ENCODE data around the gene C2orf81. TPM values are rescaled to one million over a fixed set of nuclear protein-coding genes. Genes with fewer than 3 reads are reported as not detected.
A peak's percentile ranks its signal among the peaks of the same experiment; 100 is the strongest.

C2orf81 gene
- total RNA-seq, 1 donor, result 0.72 TPM

DNA sequence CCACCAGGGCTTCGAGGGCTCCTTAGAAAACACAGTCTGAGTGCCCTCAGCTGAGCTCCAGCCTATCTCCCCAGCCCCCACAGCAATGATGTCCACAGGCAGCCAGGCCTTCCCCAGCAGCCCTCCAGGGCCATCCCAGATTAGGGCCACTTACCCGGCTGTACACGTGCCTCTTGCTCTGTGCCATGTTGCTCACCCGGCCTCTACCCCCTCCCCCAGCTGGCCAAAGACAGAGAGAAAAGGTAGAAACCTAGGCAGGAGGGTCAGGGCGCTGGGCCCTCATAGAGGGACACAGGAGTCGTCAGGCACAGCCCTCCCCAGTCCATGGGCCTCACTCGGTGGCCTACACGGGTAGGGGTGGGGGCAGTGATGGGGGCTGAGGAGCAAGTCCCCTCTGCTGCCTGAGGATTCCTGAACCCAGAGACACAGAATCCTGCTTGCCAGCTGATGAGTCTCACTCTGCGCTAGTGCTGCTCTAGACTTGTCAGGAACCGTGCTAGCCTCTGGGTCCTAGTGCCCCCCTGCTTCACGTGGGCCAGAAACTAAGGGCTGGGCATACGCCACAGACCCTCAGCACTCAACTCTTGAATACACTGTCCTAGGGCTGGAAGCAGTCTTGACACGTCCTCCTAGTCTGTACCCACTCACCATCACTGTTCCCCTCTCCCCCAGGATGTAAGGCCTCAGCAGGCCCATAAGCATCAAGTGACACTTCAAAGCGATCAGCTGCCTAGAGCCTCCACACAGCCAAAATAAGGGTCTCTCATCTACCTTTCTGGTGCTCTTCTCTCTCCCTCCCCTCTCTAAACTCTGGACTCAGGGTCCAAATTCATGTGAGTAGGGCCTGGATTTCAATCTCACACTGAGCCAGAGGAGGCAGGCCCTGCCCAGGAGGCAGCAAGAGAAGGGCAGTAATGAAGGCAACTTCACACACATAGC, 41.3 kb downstream of the C2orf81 start, which contains the start of gene DCTN1:
TSS of gene DCTN1 (minus strand) at position 461 of the 939 bp plus-strand sequence. CDS start at position 187, 274 bp downstream.
- Histone ChIP-seq H2AFZ (ENCODE audit: low read length) (peak within 1 kb of the TSS; percentile 11), H3K79me2 (ENCODE audit: insufficient read depth, low read length) (peaks cover 84% of the 10 kb centered on the region), H3K27me3 (ENCODE audit: insufficient read depth, low read length) (no peaks in the 10 kb centered on the region), H3K36me3 (ENCODE audit: insufficient read depth, low read length) (peaks cover 28% of the 10 kb centered on the region), H3K4me1 (ENCODE audit: insufficient read depth, low read length) (peaks cover 31% of the 10 kb centered on the region), H3K4me3 (ENCODE audit: insufficient read depth, low read length) (peak within 1 kb of the TSS; percentile 71), H3K9me3 (ENCODE audit: low read depth, low read length) (no peaks in the 10 kb centered on the region), H4K20me1 (ENCODE audit: insufficient read depth, low read length) (peaks cover 23% of the 10 kb centered on the region), H3K27ac (ENCODE audit: low read depth, low read length) (peak within 1 kb of the TSS; percentile 70), H3K4me2 (ENCODE audit: insufficient read depth, low read length) (peak within 1 kb of the TSS; percentile 83)
- TF ChIP-seq, protein P1, sequence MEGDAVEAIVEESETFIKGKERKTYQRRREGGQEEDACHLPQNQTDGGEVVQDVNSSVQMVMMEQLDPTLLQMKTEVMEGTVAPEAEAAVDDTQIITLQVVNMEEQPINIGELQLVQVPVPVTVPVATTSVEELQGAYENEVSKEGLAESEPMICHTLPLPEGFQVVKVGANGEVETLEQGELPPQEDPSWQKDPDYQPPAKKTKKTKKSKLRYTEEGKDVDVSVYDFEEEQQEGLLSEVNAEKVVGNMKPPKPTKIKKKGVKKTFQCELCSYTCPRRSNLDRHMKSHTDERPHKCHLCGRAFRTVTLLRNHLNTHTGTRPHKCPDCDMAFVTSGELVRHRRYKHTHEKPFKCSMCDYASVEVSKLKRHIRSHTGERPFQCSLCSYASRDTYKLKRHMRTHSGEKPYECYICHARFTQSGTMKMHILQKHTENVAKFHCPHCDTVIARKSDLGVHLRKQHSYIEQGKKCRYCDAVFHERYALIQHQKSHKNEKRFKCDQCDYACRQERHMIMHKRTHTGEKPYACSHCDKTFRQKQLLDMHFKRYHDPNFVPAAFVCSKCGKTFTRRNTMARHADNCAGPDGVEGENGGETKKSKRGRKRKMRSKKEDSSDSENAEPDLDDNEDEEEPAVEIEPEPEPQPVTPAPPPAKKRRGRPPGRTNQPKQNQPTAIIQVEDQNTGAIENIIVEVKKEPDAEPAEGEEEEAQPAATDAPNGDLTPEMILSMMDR (IDR thresholded peaks at IDR 0.05; ENCODE audit: extremely low read depth, low read depth, low read length), result no peak
- DNase-seq (ENCODE audit: insufficient read length, low spot score, missing footprints), result peak; percentile 97

DNA sequence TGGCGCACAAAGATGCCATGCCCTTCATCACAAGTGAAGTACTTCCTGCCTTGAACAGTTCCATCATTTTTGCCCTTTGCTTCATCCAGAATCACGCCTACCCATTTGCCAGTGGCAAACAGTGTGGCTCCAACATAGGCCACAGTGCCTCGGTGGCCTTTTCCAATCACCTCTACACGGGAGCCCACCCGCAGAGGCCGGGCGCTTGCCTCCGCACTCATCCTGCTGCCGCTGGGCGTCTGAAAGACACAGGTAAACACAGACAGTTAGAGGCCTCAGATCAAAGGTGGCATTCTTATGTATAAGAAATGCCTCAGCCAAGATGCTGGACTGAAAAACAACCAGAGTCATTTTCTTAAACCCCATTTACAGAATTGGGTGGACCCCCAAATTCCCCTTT, 43.4 kb downstream of the C2orf81 start:
- Histone ChIP-seq H3K4me1 (ENCODE audit: insufficient read depth, low read length) (peaks cover 21% of the 10 kb centered on the region), H4K20me1 (ENCODE audit: insufficient read depth, low read length) (peaks cover 25% of the 10 kb centered on the region), H3K4me3 (ENCODE audit: insufficient read depth, low read length) (no peak overlapping the region), H3K27me3 (ENCODE audit: insufficient read depth, low read length) (no peaks in the 10 kb centered on the region), H3K9me3 (ENCODE audit: low read depth, low read length) (no peaks in the 10 kb centered on the region), H3K27ac (ENCODE audit: low read depth, low read length) (no peak overlapping the region), H3K36me3 (ENCODE audit: insufficient read depth, low read length) (peaks cover 28% of the 10 kb centered on the region), H3K4me2 (ENCODE audit: insufficient read depth, low read length) (no peak overlapping the region), H2AFZ (ENCODE audit: low read length) (no peak overlapping the region), H3K79me2 (ENCODE audit: insufficient read depth, low read length) (peaks cover 91% of the 10 kb centered on the region)
- DNase-seq (ENCODE audit: insufficient read length, low spot score, missing footprints), result peak; percentile 42
- TF ChIP-seq, protein P1 (IDR thresholded peaks at IDR 0.05; ENCODE audit: extremely low read depth, low read depth, low read length), result no peak

DNA sequence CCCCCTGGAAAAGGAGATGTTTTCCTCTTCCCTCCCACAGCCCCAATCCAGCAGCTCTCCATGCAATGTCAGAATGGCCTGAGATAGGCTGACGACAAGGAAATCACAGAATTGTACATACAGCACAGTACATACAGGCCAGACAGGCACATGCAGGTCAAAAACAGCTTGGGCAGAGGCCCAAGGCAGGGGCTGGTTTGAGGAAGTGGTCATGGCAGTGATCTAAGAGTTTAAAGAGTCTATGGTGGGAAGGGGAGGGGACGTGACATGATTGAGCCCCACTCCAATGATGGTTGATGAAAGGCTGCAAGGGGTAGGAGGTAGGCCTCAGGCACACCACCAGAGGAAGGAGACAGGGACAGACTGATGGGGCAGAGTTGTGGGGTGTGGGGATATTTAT, 45.6 kb downstream of the C2orf81 start:
- H3K9me3 ChIP-seq (ENCODE audit: low read depth, low read length), result no peaks in the 10 kb centered on the region
- H4K20me1 ChIP-seq (ENCODE audit: insufficient read depth, low read length), result peaks cover 36% of the 10 kb centered on the region
- no peak overlapping the region for H3K4me3 ChIP-seq (ENCODE audit: insufficient read depth, low read length)
- H3K4me1 ChIP-seq (ENCODE audit: insufficient read depth, low read length), result peaks cover 24% of the 10 kb centered on the region
- no peak overlapping the region for H3K4me2 ChIP-seq (ENCODE audit: insufficient read depth, low read length)
- H3K27ac ChIP-seq (ENCODE audit: low read depth, low read length), result no peak overlapping the region
- peaks cover 88% of the 10 kb centered on the region for H3K79me2 ChIP-seq (ENCODE audit: insufficient read depth, low read length)
- TF ChIP-seq, protein P1 (IDR thresholded peaks at IDR 0.05; ENCODE audit: extremely low read depth, low read depth, low read length), result no peak
- H2AFZ ChIP-seq (ENCODE audit: low read length), result no peak overlapping the region
- no peaks in the 10 kb centered on the region for H3K27me3 ChIP-seq (ENCODE audit: insufficient read depth, low read length)
- peak; percentile 14 for DNase-seq (ENCODE audit: insufficient read length, low spot score, missing footprints)
- peaks cover 41% of the 10 kb centered on the region for H3K36me3 ChIP-seq (ENCODE audit: insufficient read depth, low read length)
